GM08714 (cell line): ENCODE measurements around the gene ACBD6.

ENCODE experiments used
- H3K4me3 ChIP-seq: fragments of 200-500 bp; sonication (Bioruptor generic); 2 replicates; pipeline ENCODE4 v1.5.1; 2014; ENCODE audit warnings: mild to moderate bottlenecking, low read length, inconsistent platforms
- ZNF274 ChIP-seq: IDR thresholded peaks from 2 replicates; pipeline ENCODE4 v1.6.1; 2012; ENCODE audit warnings: mild to moderate bottlenecking, low read depth, low read length

The ACBD6 gene

DNA sequence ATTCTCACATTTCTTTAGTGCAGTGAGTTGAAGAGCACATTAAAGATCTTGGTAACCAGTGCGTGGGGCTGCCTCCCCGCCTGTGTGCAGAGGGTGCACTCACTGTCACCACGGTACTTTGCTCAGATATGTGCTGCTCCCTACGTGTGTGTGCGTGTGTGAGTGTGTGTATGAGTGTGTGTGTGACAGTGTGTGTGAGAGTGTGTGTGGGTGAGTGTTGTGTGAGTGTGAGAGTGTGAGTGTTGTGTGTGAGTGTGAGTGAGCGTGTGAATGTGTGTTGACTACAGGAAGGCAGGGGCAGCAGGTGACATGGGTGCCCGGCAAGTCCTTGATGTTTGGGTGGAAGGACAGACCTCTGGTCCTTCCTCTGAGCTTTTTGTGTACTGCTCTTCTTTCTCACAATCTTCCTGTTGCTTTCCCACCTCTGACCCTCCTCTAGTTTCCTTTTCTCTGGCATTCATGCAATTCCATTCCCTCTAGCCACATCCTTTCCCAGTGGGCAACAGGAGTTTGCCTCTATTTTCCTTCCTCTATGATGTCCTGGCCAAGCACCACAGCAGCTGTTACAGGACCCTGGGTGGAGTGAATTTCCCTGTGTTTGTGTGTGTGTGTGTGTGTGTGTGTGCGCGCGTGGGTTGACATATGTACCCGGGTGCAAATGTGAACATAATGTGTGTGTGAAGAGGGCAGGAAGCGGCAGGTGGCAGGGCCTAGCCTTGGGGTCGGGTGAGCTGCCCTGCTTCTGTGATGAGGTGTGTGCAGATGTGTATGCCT is 252.5 kb downstream of the ACBD6 start:
- TF ChIP-seq ZNF274: no peak
- H3K4me3 ChIP-seq: no peak overlapping the region

DNA sequence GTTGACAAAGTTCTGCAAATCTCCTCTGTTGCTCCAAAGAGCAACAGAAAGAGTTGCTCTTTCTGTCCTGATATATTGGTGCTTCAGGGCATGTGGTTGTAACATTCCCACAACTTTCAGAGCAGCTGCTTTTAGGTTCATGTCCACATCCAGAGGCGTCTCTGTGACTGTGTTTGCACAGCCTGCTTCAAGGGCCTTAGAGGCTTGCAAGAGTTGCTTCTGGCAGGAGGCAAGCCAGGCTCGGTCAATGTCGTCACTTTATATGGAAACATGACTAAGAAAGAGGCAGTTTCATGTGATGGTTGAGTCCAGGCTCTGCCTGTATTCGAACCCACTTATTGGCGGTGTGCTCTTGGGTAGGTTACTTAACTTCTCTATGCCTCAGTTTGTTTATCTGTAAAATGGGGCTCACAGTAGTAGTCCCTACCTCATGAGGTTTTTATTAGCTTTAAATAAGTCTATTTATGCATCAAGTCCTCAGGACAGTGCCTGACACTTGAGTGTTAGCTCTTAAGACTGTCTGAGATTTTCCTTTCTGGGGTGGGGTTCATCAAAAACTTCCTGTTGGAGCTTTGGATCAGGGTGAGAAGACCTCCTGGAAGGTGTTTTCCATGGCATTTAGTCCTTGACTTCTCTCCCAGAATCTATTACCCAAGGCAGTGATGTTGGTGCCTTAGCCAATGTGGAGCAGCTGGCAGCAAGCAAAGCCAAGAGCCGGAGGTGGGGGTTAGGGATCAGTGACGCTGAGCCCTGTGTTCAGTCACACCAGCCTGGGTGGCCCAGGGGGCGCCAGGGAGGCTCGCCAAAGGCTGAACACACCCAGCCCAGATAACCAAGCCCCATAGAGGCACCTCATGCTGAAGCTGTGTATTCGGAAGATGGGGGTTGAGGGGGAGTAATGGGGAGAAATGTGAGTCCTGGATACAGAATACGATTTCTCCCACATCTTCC is 253.4 kb downstream of the ACBD6 start:
- no peak overlapping the region for H3K4me3 ChIP-seq
- TF ChIP-seq ZNF274: no peak

DNA sequence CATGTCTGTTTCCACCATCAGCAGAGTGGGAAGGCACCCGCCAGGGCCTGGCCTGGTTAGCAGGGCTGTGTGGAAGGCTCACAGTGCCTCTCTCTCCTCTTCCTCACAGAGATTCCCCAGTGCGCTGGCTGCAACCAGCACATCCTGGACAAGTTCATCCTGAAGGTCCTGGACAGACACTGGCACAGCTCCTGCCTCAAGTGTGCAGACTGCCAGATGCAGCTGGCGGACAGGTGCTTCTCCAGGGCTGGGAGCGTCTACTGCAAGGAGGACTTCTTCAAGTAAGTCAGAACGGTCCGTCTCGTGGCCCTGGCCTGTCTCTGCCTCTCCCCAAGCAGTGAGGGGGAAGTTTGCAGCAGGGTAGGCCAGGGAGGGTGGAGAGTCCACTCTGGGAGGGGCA is 254.2 kb downstream of the ACBD6 start:
- no peak for TF ChIP-seq ZNF274
- H3K4me3 ChIP-seq: no peak overlapping the region

DNA sequence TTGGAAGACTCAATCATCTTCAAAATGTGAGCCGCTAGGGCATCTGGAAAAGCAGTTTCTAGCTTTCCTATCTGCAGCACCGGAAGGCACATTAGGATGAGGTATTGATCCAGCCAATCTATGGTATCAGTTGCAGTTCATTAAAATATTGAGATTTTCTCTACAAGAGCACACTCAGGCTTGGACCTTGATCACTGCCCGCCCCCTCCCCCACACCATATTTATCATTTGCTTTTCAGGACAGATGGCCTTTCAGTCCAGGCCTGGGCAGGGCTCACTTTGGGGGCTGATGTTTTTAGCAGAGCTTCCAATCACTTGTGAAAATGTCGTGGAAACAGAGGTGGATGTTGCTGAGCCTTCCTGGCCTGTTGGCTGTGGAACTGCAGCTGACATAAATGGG is 254.8 kb downstream of the ACBD6 start:
- TF ChIP-seq ZNF274: no peak
- no peak overlapping the region for H3K4me3 ChIP-seq

DNA sequence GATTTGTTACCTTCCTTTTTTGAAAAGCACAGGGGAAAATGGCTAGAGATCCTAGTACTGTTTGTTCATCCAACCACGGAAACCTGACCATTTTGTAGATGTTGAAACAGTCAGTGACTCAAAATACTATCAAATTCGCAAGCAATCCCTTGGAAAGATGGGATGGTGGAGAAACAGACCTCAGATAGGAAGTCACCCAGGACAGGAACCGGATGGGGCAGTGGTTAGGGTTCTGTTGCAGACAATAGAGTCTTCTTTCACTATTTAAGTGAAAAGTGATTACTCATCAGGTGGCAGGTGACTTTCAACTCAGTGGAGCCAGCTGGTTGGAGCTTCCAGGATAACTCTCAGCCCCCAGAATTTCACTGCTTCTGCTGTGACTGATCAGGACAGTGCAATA is 255.3 kb downstream of the ACBD6 start:
- no peak for TF ChIP-seq ZNF274
- H3K4me3 ChIP-seq: no peak overlapping the region

DNA sequence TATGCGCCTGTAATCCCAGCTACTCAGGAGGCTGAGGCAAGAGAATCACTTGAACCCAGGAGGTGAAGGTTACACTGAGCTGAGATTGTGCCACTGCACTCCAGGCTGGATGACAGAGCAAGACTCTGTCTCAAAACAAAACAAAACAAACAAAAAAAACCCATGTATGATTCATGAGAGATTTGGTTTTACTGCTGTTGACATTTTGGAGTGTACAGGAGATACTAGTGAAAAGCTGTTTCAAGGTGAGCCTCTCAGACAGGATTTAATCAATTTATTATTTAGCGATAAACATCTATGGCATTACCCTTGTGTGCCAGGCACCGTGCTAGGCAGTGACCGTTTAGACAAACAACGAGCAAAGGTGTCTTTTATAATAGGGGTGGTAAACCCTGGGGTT is 255.8 kb downstream of the ACBD6 start:
- TF ChIP-seq ZNF274: no peak
- H3K4me3 ChIP-seq: no peak overlapping the region

DNA sequence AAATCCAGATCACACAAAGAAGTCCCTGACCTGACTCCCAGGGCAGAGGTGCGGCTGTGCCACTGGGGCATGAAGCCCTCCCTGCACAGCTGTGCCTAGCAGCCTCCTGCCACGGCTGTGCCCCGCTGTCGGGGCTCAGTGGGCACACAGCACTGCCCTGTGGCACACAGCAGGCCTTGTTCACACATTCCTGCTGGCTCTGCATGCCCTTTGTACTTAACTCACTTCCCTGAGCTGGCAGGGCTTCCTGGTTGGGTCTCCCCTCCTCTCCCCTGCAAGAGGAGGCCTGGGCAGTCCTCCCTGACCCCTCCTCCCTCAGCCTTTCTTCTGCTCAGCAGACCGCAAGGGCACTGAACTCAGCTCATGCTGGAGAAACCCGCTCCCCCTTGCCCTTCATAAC is 257.5 kb downstream of the ACBD6 start:
- TF ChIP-seq ZNF274: no peak
- no peak overlapping the region for H3K4me3 ChIP-seq

DNA sequence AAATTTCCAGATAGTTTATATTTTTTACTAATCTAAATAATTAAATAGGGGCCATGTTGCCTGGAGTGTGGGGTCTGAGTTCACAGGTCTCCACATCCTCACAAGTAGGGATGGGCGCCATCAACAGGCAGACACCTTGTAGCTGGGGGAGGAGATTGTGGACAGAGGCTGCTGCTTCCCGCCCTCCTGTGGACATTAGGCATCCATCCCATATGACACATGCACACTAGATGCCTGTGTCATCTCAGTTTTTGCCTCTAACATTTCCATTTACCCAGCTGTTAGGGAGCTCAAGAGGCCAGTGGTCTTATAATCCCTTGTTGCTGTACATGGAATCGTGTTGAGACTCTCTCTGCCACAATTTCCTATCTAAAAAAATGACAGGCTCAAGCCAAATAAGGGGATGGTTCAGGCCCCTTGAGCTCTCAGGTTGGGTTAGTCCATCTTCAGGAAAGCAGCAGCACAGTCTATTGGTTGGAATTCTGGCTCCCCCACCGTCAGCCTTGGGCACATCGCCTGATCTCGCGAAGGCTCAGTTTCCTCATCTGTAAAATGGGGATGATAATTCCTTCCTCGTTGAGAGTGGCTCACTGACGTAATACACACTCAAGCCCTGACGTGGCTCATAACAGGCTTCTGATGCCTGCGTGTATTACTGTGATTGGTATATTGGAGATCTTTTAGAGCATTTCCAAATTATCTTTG is 258.7 kb downstream of the ACBD6 start:
- TF ChIP-seq ZNF274: no peak
- H3K4me3 ChIP-seq: no peak overlapping the region

DNA sequence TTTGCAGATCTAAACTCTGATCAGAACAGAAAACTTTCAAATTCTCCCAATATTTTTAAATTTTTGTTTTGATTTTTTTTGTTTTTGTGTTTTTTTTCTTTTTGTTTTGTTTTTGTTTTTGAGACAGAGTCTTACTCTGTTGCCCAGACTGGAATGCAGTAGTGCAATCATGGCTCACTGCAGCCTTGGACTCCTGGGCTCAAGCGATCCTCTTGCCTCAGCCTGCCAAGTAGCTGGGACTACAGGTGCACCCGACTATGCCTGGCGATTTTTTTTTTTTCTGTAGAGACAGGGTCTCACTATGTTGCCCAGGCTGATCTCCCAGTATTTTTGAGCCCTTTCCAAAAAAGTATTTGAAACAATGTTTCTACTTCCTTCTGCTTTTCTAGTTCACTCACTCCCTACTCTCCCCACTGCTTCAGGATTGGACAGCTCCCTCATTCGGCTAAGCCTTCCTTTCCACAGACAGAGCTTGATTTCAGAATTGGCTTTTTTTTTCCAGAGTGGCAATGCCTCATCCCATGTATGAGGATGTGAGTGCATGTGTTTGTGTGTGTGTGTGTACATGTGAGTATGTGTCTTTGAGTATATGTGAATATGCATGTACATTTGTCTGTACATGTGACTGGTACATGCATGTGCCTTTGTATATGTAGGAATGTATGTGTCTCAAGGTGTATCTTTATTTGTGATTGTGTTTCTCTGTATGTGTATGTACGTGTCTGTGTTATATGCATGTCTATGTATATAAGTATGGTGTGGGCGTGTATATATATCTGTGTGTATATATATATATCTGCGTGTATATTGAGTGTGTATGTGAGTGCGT is 260.4 kb downstream of the ACBD6 start:
- H3K4me3 ChIP-seq: no peak overlapping the region
- TF ChIP-seq ZNF274: no peak

DNA sequence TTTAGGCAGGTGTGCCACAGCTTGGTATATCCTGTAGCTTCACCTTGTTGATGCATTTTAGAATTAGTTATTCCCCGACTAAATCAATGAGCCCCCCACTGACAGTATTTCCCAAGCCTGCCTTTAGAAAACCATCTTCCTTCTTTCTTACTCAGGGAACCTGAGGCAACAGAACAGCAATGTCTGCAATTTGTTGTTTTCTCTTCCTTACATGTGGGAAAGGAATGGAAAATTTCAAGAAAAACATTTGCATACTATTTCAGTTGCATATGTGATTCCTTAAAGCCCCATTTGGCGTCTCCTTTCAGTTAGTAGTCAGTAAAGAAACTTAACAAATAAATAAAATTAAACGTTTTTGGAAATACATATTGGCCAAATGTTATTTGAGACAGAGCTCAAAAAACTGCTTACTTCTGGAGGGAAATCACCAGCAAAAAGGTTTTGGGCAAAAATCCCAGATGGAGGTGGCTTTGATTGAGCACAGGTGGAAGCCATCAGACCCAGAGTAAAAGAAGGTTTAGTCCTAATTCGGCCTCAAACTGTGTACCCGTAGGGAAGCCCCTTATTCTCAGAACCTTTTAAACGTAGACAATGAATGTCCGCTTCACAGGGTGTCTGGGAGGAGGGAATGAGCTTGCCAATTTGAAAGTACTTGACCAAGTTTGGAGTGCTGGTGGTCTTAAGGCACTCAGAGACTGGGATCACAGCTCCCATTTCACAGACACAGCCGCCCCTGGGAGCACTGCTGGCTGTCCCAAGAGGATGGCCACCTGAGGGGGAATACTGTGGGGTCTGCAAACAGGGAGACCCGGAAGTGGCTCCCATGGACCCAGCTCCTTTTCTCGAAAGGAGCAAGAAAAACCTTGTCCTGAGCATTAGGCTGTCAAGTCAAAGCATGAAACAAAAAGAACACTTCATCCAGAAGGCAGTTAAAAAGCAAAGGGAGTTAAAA is 263.0 kb downstream of the ACBD6 start:
- H3K4me3 ChIP-seq: no peak overlapping the region
- no peak for TF ChIP-seq ZNF274

DNA sequence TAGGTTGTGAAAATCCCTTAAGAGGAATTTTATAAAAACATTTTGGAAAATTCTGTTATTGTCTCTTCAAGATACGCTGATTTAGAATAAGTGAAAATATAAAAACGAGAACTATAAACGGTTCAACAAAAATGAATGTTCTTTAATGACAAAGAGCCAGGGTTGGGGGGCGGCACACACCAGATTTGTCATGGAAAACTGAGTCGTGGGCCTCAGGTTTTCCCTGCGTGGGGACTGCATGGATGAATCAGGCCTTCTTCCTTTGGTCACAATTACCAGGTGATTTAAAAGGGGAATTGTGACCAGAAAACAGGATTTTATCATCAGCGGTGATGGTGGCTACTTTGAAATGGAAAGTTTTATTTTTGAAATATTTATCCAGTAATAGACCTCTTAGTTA is 263.7 kb downstream of the ACBD6 start:
- no peak overlapping the region for H3K4me3 ChIP-seq
- no peak for TF ChIP-seq ZNF274
